Measurements from ENCODE around the gene SRRM2. TPM values are rescaled to one million over a fixed set of nuclear protein-coding genes. Genes with fewer than 3 reads are reported as not detected.

The SRRM2 gene
- total and polyA plus RNA-seq, 9 of the 15 experiments (the other 6 are each of a cell fraction or from before 2014, with no cell fraction given) = 26.7 to 563 (median 81.1) TPM

GRCh38 chr16:2744711-2745110 is 7.7 kb upstream of the SRRM2 start:
- H3K9me1 ChIP-seq (ENCODE audit: control insufficient read depth, insufficient read depth, low read length) = no peaks in the 10 kb centered on the region
- POLR2A ChIA-PET = interaction anchor here (0.8 kb wide), 1 partner anchor 24 kb away, joined by 3 read pairs; no protein-coding TSS in a partner anchor
- H3K9ac ChIP-seq (ENCODE audit: insufficient read depth in 1 of 2, low read depth in 2 of 2, low read length in 2 of 2) = no peak overlapping the region
- no peak overlapping the region for H3K4me2 ChIP-seq (ENCODE audit: insufficient read depth, low read length)
- no peaks in the 10 kb centered on the region for H3K79me2 ChIP-seq (ENCODE audit: control insufficient read depth, insufficient read depth, low read length)
- in situ Hi-C loops (cut with MboI) (no loop called here), intact Hi-C loops (cut with micrococcal nuclease) (no loop called here)
- no peaks in the 10 kb centered on the region for H3K9me3 ChIP-seq (replicated peaks; ENCODE audit: control insufficient read depth, insufficient read depth, low read depth, low read length)
- TF ChIP-seq POLR2H (tag; IDR thresholded peaks at IDR 0.05; ENCODE audit: low read depth) (no peak), BRF2 (IDR thresholded peaks at IDR 0.05; ENCODE audit: borderline replicate concordance, insufficient read depth, insufficient read length) (no peak), RBM22 (IDR thresholded peaks at IDR 0.05; ENCODE audit: low read depth, low read length, poor library complexity, severe bottlenecking) (no peak)
- ATAC-seq (no peak), FAIRE-seq (no peak), DNase-seq (ENCODE audit: extremely low read depth in 1 of 4, low spot score in 3 of 4) (no peak)
- 49% methylated on average over 6 of the region's 6 CpGs for WGBS (ENCODE audit: insufficient coverage, low coverage, missing lambda C conversion rate)
- CTCF ChIA-PET (ENCODE audit: low intra/inter-chr PET ratio) = no interaction called here
- no peak overlapping the region for H2AFZ ChIP-seq (ENCODE audit: low read depth, low read length)
- H3K27ac ChIP-seq (ENCODE audit: extremely low read depth, low read depth, low read length) = no peak overlapping the region
- no peak overlapping the region for H3K4me3 ChIP-seq
- H3K27me3 ChIP-seq (ENCODE audit: control insufficient read depth in 2 of 2, insufficient read depth in 2 of 2, low read length in 2 of 2) = no peaks in the 10 kb centered on the region
- H3K4me1 ChIP-seq (replicated peaks in 1 of 2; ENCODE audit: control insufficient read depth in 2 of 2, insufficient read depth in 2 of 2, low read length in 2 of 2) = peaks cover 0 to 26% of the 10 kb centered on the region in 2 experiments; a peak in 2 of 5 replicates
- no TSS peak for BruUV-seq (replicated peaks)
- no peaks in the 10 kb centered on the region for H4K20me1 ChIP-seq (replicated peaks; ENCODE audit: control insufficient read depth, insufficient read depth, low read length)
- peaks cover 6% of the 10 kb centered on the region; the same call in 2 of the 3 replicates for H3K36me3 ChIP-seq (ENCODE audit: control insufficient read depth, insufficient read depth, low read length)
